GM18505 (cell line): Measurements from ENCODE around the gene FGFR4.
A peak's percentile ranks its signal among the peaks of the same experiment; 100 is the strongest.

Experiments
- ATAC-seq: cut with Tn5 transposase; IDR thresholded peaks from one replicate; pipeline ENCODE4 v1.9.1; 2021; ENCODE audit not compliant: unreplicated experiment
- POLR2A ChIP-seq: IDR thresholded peaks from 4 replicates; pipeline ENCODE4 v1.6.1; 2011; ENCODE audit warnings: borderline replicate concordance; ENCODE audit not compliant: insufficient read depth, insufficient read length; ENCODE audit errors: extremely low read depth

Gene FGFR4

DNA sequence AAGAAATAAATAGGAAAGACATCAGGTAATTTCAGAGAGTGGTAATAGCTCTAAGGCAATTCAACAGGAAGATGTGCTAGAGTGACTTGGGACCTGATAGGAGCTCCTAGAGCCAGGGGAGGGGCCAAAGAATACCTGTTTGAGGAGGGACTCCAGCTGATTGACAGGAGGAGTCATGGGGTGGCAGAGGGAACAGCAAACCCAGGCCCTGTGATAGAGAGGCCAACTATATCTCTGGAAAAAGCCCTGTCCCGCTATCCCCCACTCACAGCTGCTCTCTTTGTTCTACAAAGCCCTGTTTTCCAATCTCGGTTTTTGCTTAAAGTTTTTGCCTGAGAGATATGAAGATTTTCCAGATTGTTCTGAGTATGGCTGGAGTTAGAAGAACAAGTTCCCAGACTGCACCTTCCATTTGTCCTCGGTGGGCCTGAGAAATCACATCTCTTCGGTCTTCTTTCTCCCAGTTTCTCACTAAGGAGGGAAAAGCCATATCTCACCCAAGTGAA is 37.8 kb downstream of the FGFR4 start:
- ATAC-seq = no peak

DNA sequence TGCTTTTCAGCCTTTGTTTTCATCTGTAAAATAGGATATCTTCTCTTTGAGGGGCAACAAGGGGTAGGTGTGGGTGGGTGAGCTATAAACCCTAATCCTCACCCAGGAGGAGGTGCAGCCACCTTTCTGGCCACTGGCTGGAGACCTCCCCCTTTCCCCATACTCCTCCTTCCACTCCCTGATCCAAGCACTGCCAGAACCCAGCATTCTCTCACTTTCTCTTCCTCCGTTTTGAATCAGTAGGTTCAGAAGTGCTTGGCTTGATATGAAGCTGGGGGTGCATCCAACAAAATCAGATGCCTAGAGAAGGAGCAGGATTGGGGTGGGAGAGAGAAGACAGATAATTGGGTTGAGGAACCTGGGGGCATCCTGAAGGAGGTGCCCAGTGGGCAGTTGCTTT is 40.1 kb downstream of the FGFR4 start:
- no peak for TF ChIP-seq POLR2A
- no peak for ATAC-seq

More for the DNA sequence above, 37.8 kb downstream of the FGFR4 start:
- TF ChIP-seq POLR2A = peak; percentile 3

DNA sequence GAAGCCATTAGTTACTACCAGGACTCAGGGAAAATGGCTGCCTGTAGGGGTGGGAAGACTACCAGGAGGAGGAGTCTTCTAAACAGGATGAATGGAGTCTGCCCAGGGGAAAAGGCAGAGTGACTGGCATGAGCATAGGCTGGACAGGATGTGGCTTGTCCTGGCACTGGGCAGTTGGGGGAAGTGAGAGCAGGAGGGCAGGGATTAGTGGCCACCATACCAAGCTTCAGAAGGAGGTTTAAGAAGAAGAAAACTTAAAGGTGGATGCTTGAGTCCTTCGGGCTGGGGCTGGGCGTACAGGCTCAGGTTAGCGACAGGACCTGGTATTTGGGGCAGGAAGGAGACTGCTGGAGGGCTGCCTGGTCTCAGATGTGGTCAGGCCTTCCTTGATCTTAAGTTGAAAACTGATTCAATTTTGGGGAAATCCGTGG is 41.9 kb downstream of the FGFR4 start:
- no peak for ATAC-seq
- TF ChIP-seq POLR2A = no peak

GRCh38 chr5:177130211-177131018 is 43.7 kb downstream of the FGFR4 start:
- no peak for TF ChIP-seq POLR2A
- ATAC-seq = no peak

DNA sequence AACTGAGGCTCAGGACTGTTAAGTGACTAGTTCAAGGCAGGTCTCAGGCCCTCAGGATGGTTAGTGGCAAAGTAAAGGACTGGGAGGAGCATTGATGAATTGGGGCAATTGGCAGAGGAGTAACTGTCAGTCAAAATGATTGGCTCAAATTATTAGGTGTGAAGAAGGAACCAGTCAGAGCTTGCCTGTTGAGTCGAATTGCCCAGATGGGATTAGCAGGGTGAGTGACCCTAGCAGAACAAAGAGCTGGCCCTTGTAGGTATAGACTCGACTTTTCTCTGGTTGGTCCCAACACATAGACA is 44.3 kb downstream of the FGFR4 start:
- no peak for TF ChIP-seq POLR2A
- ATAC-seq = no peak

DNA sequence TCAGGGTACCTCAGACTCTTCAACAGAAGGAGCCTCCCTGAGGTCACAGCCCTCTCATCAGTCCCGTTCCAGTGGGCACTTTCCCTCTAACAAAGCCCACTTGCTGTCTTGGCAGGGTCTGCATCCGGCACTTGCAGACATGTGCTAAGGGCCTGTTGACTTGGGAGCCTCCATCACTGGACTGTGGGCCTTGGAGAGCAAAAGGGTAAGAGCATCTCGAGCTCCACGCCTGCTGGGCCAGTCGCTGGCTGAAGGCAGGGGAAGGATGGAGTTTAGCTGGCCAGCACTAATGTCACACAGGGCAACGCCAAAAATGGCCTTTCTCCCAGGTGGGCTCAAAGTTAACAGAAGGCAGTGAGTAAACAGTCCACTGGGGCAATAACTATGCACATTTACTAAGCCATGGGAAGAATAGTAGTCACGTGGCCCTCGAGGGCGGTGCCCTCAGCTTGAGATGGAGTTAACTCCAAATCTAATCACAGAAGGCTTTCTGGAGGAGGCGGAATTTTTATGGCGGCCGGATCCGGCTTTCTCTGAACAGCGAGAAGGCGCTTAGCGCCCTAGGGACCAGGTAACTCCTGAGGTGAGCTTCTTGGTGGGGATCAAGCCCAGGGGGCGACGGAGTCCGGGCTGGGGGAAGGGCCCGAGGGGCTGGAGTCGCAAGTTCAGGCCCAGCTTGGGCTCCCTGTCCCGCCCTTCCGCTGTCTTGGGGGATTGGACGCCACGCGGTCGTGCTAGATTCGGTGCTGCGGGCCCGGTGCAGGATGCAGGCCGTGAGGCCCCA is 44.8 kb downstream of the FGFR4 start:
- ATAC-seq = no peak

GRCh38 chr5:177132136-177133095 is 45.7 kb downstream of the FGFR4 start:
- ATAC-seq = no peak
- no peak for TF ChIP-seq POLR2A

More for the DNA sequence above, 44.8 kb downstream of the FGFR4 start:
- no peak for TF ChIP-seq POLR2A

- peak; percentile 68 for TF ChIP-seq POLR2A
- ATAC-seq = peak; percentile 53
These were observed 46.6 kb downstream of the FGFR4 start, which contains the start of gene NSD1 for GRCh38 chr5:177133096-177133852. TSS of gene NSD1 (plus strand) at chr5:177133773. CDS start at chr5:177135104, 1,331 bp downstream.

DNA sequence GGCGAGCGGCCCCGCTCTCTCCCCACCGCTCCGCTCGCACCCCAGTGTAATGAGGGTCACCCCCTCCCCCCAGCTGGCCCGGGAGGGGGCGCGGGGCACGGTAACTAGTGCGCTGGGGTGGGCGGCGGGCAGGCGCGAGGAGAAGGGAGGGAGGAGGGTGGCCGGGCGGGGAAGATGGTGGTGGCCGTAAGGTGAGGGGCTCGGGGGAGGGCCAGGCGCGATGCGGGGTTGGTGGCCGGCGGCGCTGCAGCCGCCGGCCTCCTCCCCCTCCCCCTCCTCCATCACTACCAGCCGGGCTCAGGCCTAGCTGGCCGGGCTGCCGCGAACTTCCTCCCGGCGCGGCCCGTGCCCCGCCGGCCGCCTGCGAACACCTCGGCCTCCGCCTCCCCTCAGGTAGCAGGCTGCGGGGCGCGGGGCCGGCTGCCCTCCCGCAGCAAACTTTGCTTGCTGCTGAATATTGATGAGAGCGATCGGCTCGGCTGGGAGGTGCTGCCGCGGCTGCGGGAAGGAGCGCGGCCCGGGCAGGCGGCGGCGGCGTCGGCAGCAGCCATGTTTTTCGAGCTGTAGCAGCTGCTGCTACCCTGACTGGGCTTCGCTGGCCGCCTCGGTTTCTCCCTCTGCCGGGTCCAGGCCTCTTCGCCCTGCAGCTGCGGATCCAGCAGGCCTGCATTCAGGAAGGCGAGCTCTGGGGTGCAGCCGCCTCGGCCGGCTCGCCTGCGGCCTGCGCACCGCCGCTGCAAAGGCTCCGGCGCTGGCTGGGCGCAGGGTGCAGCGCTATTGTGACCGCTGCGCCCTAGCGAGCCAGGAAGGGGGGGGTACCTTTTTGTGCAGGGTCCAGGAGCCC is 47.4 kb downstream of the FGFR4 start:
- peak; percentile 45 for TF ChIP-seq POLR2A
- peak; percentile 33 for ATAC-seq

DNA sequence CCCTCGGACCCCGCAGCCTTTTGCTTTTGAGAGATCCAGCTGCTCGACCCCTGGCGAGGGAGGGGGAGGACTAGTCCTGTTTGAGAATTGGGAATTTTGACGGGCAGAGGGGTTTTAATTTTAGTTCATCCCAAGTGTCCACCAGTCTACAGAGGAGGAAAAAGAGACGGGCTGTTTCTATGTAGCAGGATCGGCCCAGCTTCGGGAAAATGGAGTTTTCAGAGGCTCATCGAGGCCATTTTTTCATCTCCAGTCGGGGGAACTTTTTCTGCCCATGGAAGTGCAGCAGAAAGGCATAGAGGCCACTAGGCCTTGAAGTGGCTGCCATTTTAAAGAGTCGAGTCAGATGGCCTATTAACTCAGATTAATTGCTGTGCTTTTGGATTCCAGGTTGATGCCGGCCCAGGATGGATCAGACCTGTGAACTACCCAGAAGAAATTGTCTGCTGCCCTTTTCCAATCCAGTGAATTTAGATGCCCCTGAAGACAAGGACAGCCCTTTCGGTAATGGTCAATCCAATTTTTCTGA is 48.0 kb downstream of the FGFR4 start:
- no peak for ATAC-seq
- no peak for TF ChIP-seq POLR2A

DNA sequence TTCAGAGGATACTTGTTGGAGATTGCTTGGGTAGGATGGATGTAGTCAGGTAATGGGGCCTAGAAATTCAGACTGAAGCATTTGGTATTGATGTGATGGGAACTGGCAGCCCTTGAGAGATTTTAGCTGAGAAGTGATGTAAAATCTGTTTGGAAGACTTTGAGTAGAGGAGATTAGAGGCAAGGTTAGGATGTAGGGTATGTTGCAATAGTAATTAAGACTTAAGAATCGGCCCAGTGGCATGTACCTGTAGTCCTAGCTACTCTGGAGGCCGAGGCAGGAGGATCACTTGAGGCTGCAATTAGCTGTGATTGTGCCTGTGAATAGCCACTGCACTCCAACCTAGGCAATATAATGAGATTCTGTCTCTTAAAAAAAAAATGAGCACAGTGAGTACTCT is 53.6 kb downstream of the FGFR4 start:
- TF ChIP-seq POLR2A = no peak
- ATAC-seq = no peak
